ENCODE measurements around the gene SCYGR4. TPM values are rescaled to one million over a fixed set of nuclear protein-coding genes. Genes with fewer than 3 reads are reported as not detected.
"Not testable (repeated sequence)": the region's sequence is repeated elsewhere in the genome, so short reads cannot be mapped to it uniquely, and the experiment has no call there.

The SCYGR4 gene
- total and polyA plus RNA-seq, 3 experiments from 2014 or later: not detected

DNA sequence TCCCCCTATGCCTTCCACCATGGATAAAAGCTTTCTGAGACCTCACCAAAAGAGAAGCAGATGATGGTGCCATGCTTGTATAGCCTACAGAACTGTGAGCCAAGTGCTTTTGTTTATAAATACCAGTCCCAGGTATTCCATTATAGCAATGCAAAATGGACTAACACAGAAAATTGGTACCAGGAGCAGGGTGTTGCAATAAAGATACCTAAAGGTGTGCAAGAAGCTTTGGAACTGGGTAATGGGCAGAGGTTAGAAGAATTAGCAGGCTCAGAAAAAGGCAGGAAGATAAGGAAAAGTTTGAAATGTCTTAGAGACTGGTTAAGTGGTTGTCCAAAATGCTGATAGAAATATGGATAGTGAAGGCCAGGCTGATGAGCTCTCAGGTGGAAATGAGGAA is 34.9 kb upstream of the SCYGR4 start:
- H3K4me3 Mint-ChIP-seq: no peak overlapping the region
- Histone ChIP-seq H3K27ac (ENCODE audit: low read depth, low read length) (no peak overlapping the region), H3K36me3 (ENCODE audit: insufficient read depth, low read length) (no peaks in the 10 kb centered on the region), H3K4me1 (ENCODE audit: insufficient read depth, low read length) (no peaks in the 10 kb centered on the region), H3K4me3 (ENCODE audit: low read length) (no peak overlapping the region), H3K27me3 (ENCODE audit: insufficient read depth, low read length, poor library complexity, severe bottlenecking) (peaks cover 12% of the 10 kb centered on the region), H3K9me3 (ENCODE audit: low read length) (peaks cover 7% of the 10 kb centered on the region)
- no peaks in the 10 kb centered on the region for H3K4me1 Mint-ChIP-seq
- DNase-seq: no peak
- peaks cover 12 to 27% (median 23%) of the 10 kb centered on the region in 5 donors for H3K9me3 Mint-ChIP-seq
- ChIA-PET CTCF (no interaction called here), POLR2A (no interaction called here)
- H3K36me3 Mint-ChIP-seq: peaks cover 0 to 27% (median 1%) of the 10 kb centered on the region in 3 donors
- peaks cover 23 to 56% of the 10 kb centered on the region in 2 donors for H3K27me3 Mint-ChIP-seq
- no peak overlapping the region for H3K27ac Mint-ChIP-seq

DNA sequence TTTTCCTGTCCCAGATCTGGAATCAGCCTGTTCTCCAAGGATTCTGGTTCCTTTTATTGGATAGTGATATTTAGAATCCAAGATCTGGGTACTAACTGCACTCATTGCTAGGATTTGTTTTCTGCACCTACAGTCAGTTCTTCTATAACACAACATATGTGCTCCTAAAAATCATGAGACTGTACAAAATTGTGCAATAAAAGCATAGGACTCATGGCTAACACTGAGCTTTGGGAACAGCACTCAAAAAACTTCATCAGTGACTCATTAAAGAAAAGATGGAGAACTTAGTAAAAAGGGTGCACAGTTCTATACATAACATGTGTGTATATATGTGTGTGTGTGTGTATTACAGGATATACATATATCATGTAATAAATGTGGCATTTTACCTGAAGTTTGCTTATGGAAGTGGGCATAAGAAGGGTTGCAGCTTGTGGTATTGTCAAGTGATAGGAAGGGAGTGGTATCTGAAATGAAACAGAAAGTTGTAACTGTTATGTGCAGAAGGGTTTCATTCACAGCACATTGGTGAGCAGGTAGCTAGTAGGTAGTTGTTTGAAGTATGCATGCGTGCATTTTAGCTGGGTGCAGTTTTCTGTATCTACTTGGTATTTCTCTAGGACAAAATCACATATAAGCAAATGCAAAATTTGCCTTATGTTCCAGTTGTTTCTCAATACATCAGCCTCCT is 24.5 kb upstream of the SCYGR4 start:
- no peaks in the 10 kb centered on the region for H3K4me1 Mint-ChIP-seq
- CTCF ChIA-PET: no interaction called here
- no peak overlapping the region for H3K27ac Mint-ChIP-seq
- Histone ChIP-seq H3K4me3 (ENCODE audit: low read length) (no peak overlapping the region), H3K9me3 (ENCODE audit: low read length) (no peaks in the 10 kb centered on the region), H3K36me3 (ENCODE audit: insufficient read depth, low read length) (no peaks in the 10 kb centered on the region), H3K27me3 (ENCODE audit: insufficient read depth, low read length, poor library complexity, severe bottlenecking) (peaks cover 6% of the 10 kb centered on the region), H3K27ac (ENCODE audit: low read depth, low read length) (no peak overlapping the region), H3K4me1 (ENCODE audit: insufficient read depth, low read length) (no peaks in the 10 kb centered on the region)
- DNase-seq: no peak
- peaks cover 24 to 64% of the 10 kb centered on the region in 2 donors for H3K27me3 Mint-ChIP-seq
- POLR2A ChIA-PET: no interaction called here
- H3K36me3 Mint-ChIP-seq: peaks cover 0 to 1% (median 0%) of the 10 kb centered on the region in 3 donors
- no peak overlapping the region for H3K4me3 Mint-ChIP-seq
- peaks cover 0 to 9% (median 2%) of the 10 kb centered on the region in 5 donors for H3K9me3 Mint-ChIP-seq

DNA sequence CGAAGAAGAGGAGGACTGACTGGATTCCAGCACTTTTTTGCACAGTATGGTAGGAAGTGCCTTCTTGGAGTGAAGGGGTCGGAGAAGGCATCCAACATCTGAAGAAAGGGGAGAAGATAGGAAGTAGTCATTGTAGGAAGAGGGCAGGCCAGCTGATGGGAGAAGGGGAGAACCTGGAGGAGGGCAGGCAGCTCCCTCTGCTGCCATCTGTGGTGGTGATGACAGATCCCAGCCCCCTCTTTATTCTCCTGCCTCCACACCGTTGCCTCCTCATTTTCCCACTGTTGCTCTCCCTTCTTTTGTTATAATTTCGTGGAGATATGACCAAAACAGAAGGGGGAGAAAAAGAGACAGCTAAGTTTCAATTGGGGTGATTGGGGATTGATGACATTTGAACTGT is 21.5 kb upstream of the SCYGR4 start:
- Histone ChIP-seq H3K9me3 (ENCODE audit: low read length) (no peaks in the 10 kb centered on the region), H3K4me1 (ENCODE audit: insufficient read depth, low read length) (no peaks in the 10 kb centered on the region), H3K27ac (ENCODE audit: low read depth, low read length) (no peak overlapping the region), H3K36me3 (ENCODE audit: insufficient read depth, low read length) (no peaks in the 10 kb centered on the region), H3K4me3 (ENCODE audit: low read length) (no peak overlapping the region), H3K27me3 (ENCODE audit: insufficient read depth, low read length, poor library complexity, severe bottlenecking) (peaks cover 6% of the 10 kb centered on the region)
- Mint-ChIP-seq H3K4me3 (no peak overlapping the region), H3K27me3 (peaks cover 21 to 49% of the 10 kb centered on the region in 2 donors), H3K36me3 (peaks cover 0 to 1% (median 0%) of the 10 kb centered on the region in 3 donors), H3K4me1 (no peaks in the 10 kb centered on the region), H3K27ac (no peak overlapping the region), H3K9me3 (peaks cover 0 to 6% (median 0%) of the 10 kb centered on the region in 5 donors)
- POLR2A ChIA-PET: no interaction called here
- CTCF ChIA-PET: no interaction called here
- no peak for DNase-seq

DNA sequence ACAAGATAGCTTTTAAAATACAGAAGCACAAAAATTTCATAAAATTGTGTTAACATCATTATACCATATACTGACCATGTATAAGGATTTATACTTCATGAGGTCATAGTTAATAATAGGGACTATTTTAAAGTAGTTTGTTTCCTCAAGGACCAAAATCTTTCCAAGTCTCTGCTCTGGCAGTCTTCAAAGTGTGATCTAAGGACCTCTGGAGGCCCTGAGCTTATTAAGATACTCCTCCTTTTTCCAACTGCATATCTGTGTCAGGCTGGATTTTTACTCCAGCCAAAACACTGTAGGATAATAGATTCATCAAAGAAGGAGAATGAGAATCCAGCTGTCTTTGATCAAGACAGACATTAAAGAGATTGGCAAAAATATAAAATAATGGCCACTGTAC is 20.3 kb upstream of the SCYGR4 start:
- Histone ChIP-seq H3K4me3 (ENCODE audit: low read length) (no peak overlapping the region), H3K4me1 (ENCODE audit: insufficient read depth, low read length) (no peaks in the 10 kb centered on the region), H3K9me3 (ENCODE audit: low read length) (no peaks in the 10 kb centered on the region), H3K36me3 (ENCODE audit: insufficient read depth, low read length) (no peaks in the 10 kb centered on the region), H3K27ac (ENCODE audit: low read depth, low read length) (no peak overlapping the region), H3K27me3 (ENCODE audit: insufficient read depth, low read length, poor library complexity, severe bottlenecking) (peaks cover 6% of the 10 kb centered on the region)
- H3K27ac Mint-ChIP-seq: no peak overlapping the region
- ChIA-PET POLR2A (no interaction called here), CTCF (no interaction called here)
- peaks cover 17 to 51% of the 10 kb centered on the region in 2 donors for H3K27me3 Mint-ChIP-seq
- H3K9me3 Mint-ChIP-seq: peaks cover 0 to 6% (median 0%) of the 10 kb centered on the region in 5 donors
- H3K4me3 Mint-ChIP-seq: no peak overlapping the region
- no peak for DNase-seq
- no peaks in the 10 kb centered on the region for H3K4me1 Mint-ChIP-seq
- H3K36me3 Mint-ChIP-seq: peaks cover 0 to 1% (median 0%) of the 10 kb centered on the region in 3 donors

DNA sequence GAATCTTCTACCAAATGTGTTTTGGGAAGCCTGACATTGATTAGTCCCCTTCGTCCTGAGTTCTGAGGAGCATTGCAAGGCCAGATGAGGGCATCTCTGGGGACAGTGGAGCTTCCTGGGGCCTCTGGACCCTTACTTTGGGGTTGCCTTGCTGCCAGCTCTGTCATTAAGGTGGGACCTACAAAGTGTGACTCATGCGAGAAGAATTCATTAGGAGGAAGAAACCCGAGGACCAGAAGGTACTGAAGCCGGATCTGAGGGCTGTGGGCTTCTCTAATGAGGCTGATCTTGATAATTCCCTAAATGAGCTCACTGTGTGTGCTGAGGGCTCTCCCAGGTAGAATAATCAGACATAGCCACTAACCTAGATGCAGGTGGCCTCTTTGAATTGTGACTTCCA is 19.3 kb upstream of the SCYGR4 start:
- POLR2A ChIA-PET: no interaction called here
- no peak overlapping the region for H3K27ac Mint-ChIP-seq
- Histone ChIP-seq H3K9me3 (ENCODE audit: low read length) (no peaks in the 10 kb centered on the region), H3K27ac (ENCODE audit: low read depth, low read length) (no peak overlapping the region), H3K4me3 (ENCODE audit: low read length) (no peak overlapping the region), H3K27me3 (ENCODE audit: insufficient read depth, low read length, poor library complexity, severe bottlenecking) (peaks cover under 1% of the 10 kb centered on the region), H3K36me3 (ENCODE audit: insufficient read depth, low read length) (no peaks in the 10 kb centered on the region), H3K4me1 (ENCODE audit: insufficient read depth, low read length) (no peaks in the 10 kb centered on the region)
- no peak for DNase-seq
- H3K4me1 Mint-ChIP-seq: no peaks in the 10 kb centered on the region
- peaks cover 21 to 49% of the 10 kb centered on the region in 2 donors for H3K27me3 Mint-ChIP-seq
- CTCF ChIA-PET: no interaction called here
- H3K36me3 Mint-ChIP-seq: peaks cover 0 to 1% (median 0%) of the 10 kb centered on the region in 3 donors
- H3K4me3 Mint-ChIP-seq: no peak overlapping the region
- peaks cover 0 to 6% (median 0%) of the 10 kb centered on the region in 5 donors for H3K9me3 Mint-ChIP-seq

DNA sequence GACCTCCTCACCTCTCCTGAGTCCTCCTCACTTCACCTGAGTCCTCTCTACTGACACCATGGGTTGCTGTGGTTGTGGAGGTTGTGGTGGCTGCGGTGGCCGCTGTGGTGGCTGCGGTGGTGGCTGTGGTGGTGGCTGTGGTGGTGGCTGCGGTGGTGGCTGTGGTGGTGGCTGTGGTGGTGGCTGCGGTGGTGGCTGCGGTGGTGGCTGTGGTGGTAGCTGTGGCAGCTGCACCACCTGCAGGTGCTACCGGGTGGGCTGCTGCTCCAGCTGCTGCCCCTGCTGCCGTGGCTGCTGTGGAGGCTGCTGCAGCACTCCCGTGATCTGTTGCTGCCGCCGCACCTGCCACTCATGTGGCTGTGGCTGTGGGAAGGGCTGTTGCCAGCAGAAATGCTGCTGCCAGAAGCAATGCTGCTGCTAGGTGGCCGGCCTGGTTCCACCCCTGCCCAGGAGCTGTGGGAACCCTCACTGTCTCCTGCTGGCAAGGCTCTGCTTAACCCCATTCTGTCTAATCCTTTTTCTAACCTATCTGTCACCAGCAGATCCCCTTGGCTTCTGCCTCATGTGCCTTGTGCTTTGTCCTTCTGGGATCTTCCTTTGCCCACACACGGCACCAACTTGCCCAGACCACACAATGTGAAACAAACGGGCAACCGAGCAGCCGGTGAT is 18.3 kb upstream of the SCYGR4 start, which contains the start of gene SCYGR2:
SCYGR2 (plus strand) TSS at position 59 of the 669 bp plus-strand sequence; CDS start at position 59, 0 bp downstream.
- H3K4me3 ChIP-seq (ENCODE audit: low read length); H3K27me3 ChIP-seq (ENCODE audit: insufficient read depth, low read length, poor library complexity, severe bottlenecking); CTCF ChIA-PET: not testable (repeated sequence)

DNA sequence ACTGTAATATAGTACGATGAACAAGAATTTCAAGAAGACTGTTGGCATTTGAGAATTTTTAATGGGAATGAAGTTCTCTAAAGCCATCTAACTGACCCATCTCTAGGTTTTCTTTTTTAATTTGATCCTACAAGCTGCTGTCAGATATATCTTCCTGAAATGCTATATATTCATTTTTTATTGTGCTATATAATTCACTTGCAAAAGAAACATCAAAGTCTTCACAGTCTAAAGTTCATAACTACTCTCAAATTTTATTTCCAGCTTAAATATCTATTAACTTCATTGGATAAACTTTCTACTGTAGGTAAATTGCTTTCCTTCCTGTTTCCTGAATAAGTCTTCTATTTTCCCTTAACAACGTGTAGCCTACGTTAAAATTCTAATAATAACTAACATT is 14.9 kb upstream of the SCYGR4 start:
- Histone ChIP-seq H3K36me3 (ENCODE audit: insufficient read depth, low read length) (no peaks in the 10 kb centered on the region), H3K4me1 (ENCODE audit: insufficient read depth, low read length) (no peaks in the 10 kb centered on the region), H3K9me3 (ENCODE audit: low read length) (no peaks in the 10 kb centered on the region), H3K27ac (ENCODE audit: low read depth, low read length) (no peak overlapping the region), H3K4me3 (ENCODE audit: low read length) (no peak overlapping the region), H3K27me3 (ENCODE audit: insufficient read depth, low read length, poor library complexity, severe bottlenecking) (no peaks in the 10 kb centered on the region)
- H3K9me3 Mint-ChIP-seq: peaks cover 0 to 3% (median 0%) of the 10 kb centered on the region in 5 donors
- H3K4me1 Mint-ChIP-seq: no peaks in the 10 kb centered on the region
- ChIA-PET POLR2A (no interaction called here), CTCF (no interaction called here)
- H3K4me3 Mint-ChIP-seq: no peak overlapping the region
- H3K27me3 Mint-ChIP-seq: peaks cover 12 to 43% of the 10 kb centered on the region in 2 donors
- no peak for DNase-seq
- no peaks in the 10 kb centered on the region for H3K36me3 Mint-ChIP-seq
- H3K27ac Mint-ChIP-seq: no peak overlapping the region

More for the DNA sequence above, 18.3 kb upstream of the SCYGR4 start, which contains the start of gene SCYGR2:
- H3K4me3 Mint-ChIP-seq; DNase-seq; H3K4me1 ChIP-seq (ENCODE audit: insufficient read depth, low read length); H3K27ac Mint-ChIP-seq; POLR2A ChIA-PET; H3K9me3 ChIP-seq (ENCODE audit: low read length); H3K36me3 ChIP-seq (ENCODE audit: insufficient read depth, low read length); H3K36me3 Mint-ChIP-seq; H3K27ac ChIP-seq (ENCODE audit: low read depth, low read length); H3K9me3 Mint-ChIP-seq; H3K4me1 Mint-ChIP-seq: not testable (repeated sequence)
- peaks cover 23 to 43% of the 10 kb centered on the region in 2 donors for H3K27me3 Mint-ChIP-seq

DNA sequence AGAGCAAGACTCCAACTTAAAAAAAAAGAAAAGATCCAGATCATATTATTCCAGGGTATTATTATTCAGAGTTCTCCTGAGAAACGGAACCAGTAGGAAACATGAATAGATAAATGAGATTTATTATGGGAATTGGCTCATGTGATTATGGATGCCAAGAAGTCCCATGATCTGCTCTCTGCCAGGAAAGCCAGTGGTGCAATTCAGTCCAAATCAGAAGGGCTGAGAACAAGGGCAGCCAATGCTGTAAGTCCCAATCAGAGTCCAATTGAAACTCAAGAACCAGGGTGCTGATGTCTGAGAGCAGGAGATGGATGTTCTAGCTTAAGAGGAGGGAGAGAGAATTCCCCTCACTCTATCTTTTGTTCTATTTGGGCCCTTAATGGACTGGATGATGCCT is 10.8 kb upstream of the SCYGR4 start:
- H3K9me3 Mint-ChIP-seq: no peaks in the 10 kb centered on the region
- CTCF ChIA-PET: no interaction called here
- no peaks in the 10 kb centered on the region for H3K27me3 ChIP-seq (ENCODE audit: insufficient read depth, low read length, poor library complexity, severe bottlenecking)
- peaks cover 17 to 50% of the 10 kb centered on the region in 2 donors for H3K27me3 Mint-ChIP-seq
- H3K4me3 ChIP-seq (ENCODE audit: low read length): no peak overlapping the region
- DNase-seq: no peak
- peaks cover 13 to 23% (median 17%) of the 10 kb centered on the region in 3 donors for H3K4me1 Mint-ChIP-seq
- H3K4me3 Mint-ChIP-seq: no peak overlapping the region
- no peaks in the 10 kb centered on the region for H3K36me3 Mint-ChIP-seq
- H3K4me1 ChIP-seq (ENCODE audit: insufficient read depth, low read length): peaks cover 7% of the 10 kb centered on the region
- POLR2A ChIA-PET: no interaction called here
- no peak overlapping the region for H3K27ac ChIP-seq (ENCODE audit: low read depth, low read length)
- H3K27ac Mint-ChIP-seq: no peak overlapping the region
- no peaks in the 10 kb centered on the region for H3K36me3 ChIP-seq (ENCODE audit: insufficient read depth, low read length)
- no peaks in the 10 kb centered on the region for H3K9me3 ChIP-seq (ENCODE audit: low read length)
